PFSK-1 (cell line): ENCODE measurements around the gene TMA7B.

ENCODE experiments used
- FOXP2 ChIP-seq: optimal IDR thresholded peaks from 2 replicates; pipeline ENCODE3; 2011; ENCODE audit warnings: borderline replicate concordance, control low read depth, inconsistent platforms; ENCODE audit not compliant: insufficient read depth; ENCODE audit errors: extremely low read length, extremely low read depth
- POLR2AphosphoS5 ChIP-seq: IDR thresholded peaks from 2 replicates; pipeline ENCODE4 v1.6.1; 2012; ENCODE audit warnings: low read depth, mild to moderate bottlenecking, control low read depth, low read length, moderate library complexity
- REST ChIP-seq, 2 experiments: IDR thresholded peaks; 2 replicates each; pipeline versions ENCODE4 v1.6.1 to v1.8.0; 2011 to 2012; ENCODE audit warnings: low read depth in 2 of 2, low read length in 2 of 2, control low read depth in 1 of 2, inconsistent platforms in 1 of 2, mild to moderate bottlenecking in 1 of 2, moderate library complexity in 1 of 2; ENCODE audit not compliant: insufficient read depth in 1 of 2
- SIN3A ChIP-seq: IDR thresholded peaks from 2 replicates; pipeline ENCODE4 v1.6.1; 2012; ENCODE audit warnings: mild to moderate bottlenecking, low read length, moderate library complexity, borderline replicate concordance; ENCODE audit not compliant: insufficient read depth
- TAF1 ChIP-seq: IDR thresholded peaks from 2 replicates; pipeline ENCODE4 v1.6.1; 2012; ENCODE audit warnings: low read length, control low read depth, borderline replicate concordance; ENCODE audit not compliant: insufficient read depth

The TMA7B gene

DNA sequence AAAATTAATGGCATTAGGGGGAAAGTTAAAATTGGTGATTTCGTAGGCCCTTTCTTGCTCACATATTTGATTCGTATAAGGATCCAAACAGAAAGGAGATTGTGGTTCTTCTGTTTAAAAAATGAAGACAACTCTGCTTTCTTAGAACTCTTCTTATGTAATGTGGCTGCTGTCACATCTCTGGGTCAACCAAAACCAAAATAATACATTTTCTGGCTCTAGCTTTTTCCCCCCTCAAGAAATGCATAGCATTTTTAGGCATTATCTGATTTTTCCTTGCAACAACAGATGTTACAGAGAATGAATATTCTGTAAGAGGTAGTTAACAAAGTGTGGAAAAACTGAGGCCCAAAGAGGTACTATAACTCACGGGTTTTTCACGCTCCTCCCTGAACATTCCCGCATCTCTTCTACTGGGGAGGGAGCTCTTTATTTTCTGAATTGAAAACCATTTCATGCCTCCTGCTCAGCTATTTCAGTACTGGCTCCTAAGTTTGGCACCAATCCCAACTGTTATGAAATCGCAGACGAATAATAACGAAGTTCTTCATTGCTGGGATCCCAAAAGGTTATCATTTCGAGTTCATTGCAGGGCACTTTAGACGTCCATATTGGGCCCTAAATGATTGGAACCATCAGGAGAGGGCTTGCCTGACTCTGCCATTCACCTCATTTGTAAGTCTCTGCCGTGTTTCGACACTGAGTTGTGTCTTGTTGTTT lies 42.3 kb upstream of the TMA7B start:
- TF ChIP-seq FOXP2: no peak

DNA sequence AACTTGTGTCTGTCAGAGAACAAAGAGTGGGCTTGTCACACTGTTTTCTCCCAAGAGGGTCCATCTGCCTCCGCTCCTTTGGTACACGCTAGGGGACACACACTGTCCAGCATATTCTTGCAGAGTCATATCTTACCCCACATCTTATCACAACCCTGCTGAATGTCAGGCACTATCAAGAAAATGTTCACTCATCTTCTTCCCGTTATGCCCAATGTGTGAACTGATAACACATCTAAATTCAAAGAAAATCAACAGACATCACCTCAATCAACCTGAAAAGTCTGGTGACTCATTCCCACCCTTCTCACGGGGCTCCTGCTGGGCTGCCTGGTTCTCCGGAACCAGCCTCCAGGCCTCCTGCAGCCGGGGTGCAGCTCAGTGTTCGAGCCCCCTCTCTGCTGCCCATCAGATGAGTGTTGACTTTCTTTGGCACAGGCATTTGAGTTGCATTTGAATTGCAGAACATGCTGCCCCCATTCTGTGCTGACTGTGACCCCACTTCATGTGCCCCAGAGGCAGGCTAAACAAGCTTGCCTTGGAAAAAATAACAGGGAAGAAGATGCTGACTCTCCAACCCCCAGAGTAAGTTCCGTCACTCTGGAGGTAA lies 40.0 kb upstream of the TMA7B start:
- TF ChIP-seq FOXP2 (no peak), SIN3A (no peak), TAF1 (no peak), POLR2AphosphoS5 (no peak), REST (IDR thresholded peaks at IDR 0.05; ENCODE audit: insufficient read depth in 1 of 2, low read depth in 2 of 2, low read length in 2 of 2) (no peak)

- no peak for TF ChIP-seq REST (IDR thresholded peaks at IDR 0.05; ENCODE audit: insufficient read depth in 1 of 2, low read depth in 2 of 2, low read length in 2 of 2)
- no peak for TF ChIP-seq TAF1
- no peak for TF ChIP-seq POLR2AphosphoS5
- TF ChIP-seq FOXP2: no peak
- no peak for TF ChIP-seq SIN3A
Observed at GRCh38 chr22:39923696-39924095, 36.5 kb upstream of the TMA7B start.

DNA sequence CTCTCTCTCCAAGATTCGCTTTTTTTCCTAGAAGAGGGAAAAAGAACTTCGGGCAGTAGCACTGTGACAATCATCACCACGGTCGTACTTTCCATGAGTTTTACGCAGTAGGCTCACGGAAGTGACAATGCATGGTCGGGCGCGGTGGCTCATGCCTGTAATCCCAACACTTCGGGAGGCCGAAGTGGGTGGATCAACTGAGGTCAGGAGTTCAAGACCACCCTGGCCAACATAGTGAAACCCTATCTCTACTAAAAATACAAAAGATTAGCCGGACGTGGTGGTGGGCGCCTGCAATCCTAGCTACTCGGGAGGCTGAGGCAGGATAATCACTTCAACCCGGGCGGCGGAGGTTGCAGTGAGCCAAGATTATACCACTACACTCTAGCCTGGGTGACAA lies 35.9 kb upstream of the TMA7B start:
- TF ChIP-seq REST (IDR thresholded peaks at IDR 0.05; ENCODE audit: insufficient read depth in 1 of 2, low read depth in 2 of 2, low read length in 2 of 2) (no peak), TAF1 (no peak), FOXP2 (no peak), SIN3A (no peak), POLR2AphosphoS5 (no peak)

- TF ChIP-seq POLR2AphosphoS5: no peak
- TF ChIP-seq SIN3A: no peak
- TF ChIP-seq REST (IDR thresholded peaks at IDR 0.05; ENCODE audit: insufficient read depth in 1 of 2, low read depth in 2 of 2, low read length in 2 of 2): no peak
- TF ChIP-seq TAF1: no peak
- no peak for TF ChIP-seq FOXP2
Observed at GRCh38 chr22:39925273-39925672, 34.9 kb upstream of the TMA7B start.
